GM21529 (cell line): ENCODE results near the gene PGM2L1.
"Not testable (repeated sequence)": the region's sequence is repeated elsewhere in the genome, so short reads cannot be mapped to it uniquely, and the experiment has no call there.

ENCODE experiments used
- ATAC-seq: cut with Tn5 transposase; IDR thresholded peaks from one replicate; pipeline ENCODE4 v1.9.1; 2021; ENCODE audit not compliant: unreplicated experiment

Gene PGM2L1

GRCh38 chr11:74403607-74404321 lies 5.5 kb upstream of the PGM2L1 start:
- no peak for ATAC-seq

GRCh38 chr11:74400606-74401005 lies 2.4 kb upstream of the PGM2L1 start:
- no peak for ATAC-seq

- ATAC-seq = no peak
Observed at GRCh38 chr11:74397501-74398243, 561 bp downstream of the PGM2L1 start.

- ATAC-seq = no peak
Observed at GRCh38 chr11:74392256-74392655, 6.0 kb downstream of the PGM2L1 start.

- ATAC-seq = no peak
Observed at GRCh38 chr11:74391193-74391592, 7.0 kb downstream of the PGM2L1 start.

GRCh38 chr11:74390697-74391096 lies 7.5 kb downstream of the PGM2L1 start:
- no peak for ATAC-seq

- peak; percentile 56 for ATAC-seq
Observed at GRCh38 chr11:74388678-74389327, 9.4 kb downstream of the PGM2L1 start.

GRCh38 chr11:74384641-74385040 lies 13.6 kb downstream of the PGM2L1 start:
- no peak for ATAC-seq

- no peak for ATAC-seq
Observed at GRCh38 chr11:74380746-74381439, 17.3 kb downstream of the PGM2L1 start.

- no peak for ATAC-seq
Observed at GRCh38 chr11:74377689-74378088, 20.5 kb downstream of the PGM2L1 start.

GRCh38 chr11:74373382-74373781 lies 24.9 kb downstream of the PGM2L1 start:
- no peak for ATAC-seq

GRCh38 chr11:74371269-74372052 lies 26.8 kb downstream of the PGM2L1 start:
- ATAC-seq = no peak

GRCh38 chr11:74370123-74370522 lies 28.1 kb downstream of the PGM2L1 start:
- no peak for ATAC-seq

- no peak for ATAC-seq
Observed at GRCh38 chr11:74367881-74368280, 30.4 kb downstream of the PGM2L1 start.

- no peak for ATAC-seq
Observed at GRCh38 chr11:74366576-74366975, 31.7 kb downstream of the PGM2L1 start.

GRCh38 chr11:74365805-74366204 lies 32.4 kb downstream of the PGM2L1 start:
- not testable (repeated sequence) for ATAC-seq

GRCh38 chr11:74357449-74357848 lies 40.8 kb downstream of the PGM2L1 start:
- ATAC-seq = no peak

GRCh38 chr11:74355626-74356025 lies 42.6 kb downstream of the PGM2L1 start:
- no peak for ATAC-seq

GRCh38 chr11:74354036-74354435 lies 44.2 kb downstream of the PGM2L1 start:
- ATAC-seq = no peak

GRCh38 chr11:74347381-74347780 lies 50.9 kb downstream of the PGM2L1 start:
- ATAC-seq = no peak

GRCh38 chr11:74345420-74345819 lies 52.8 kb downstream of the PGM2L1 start:
- ATAC-seq = no peak
